HepG2 (cell line): ENCODE data around the gene CACNA1G. TPM values are rescaled to one million over a fixed set of nuclear protein-coding genes. Genes with fewer than 3 reads are reported as not detected.
A peak's percentile ranks its signal among the peaks of the same experiment; 100 is the strongest.

Experiments
- BHLHE40 ChIP-seq: IDR thresholded peaks from 2 replicates; pipeline ENCODE4 v1.6.1; 2011; ENCODE audit warnings: low read length, improper control_type of control experiment
- FOXA3 ChIP-seq: IDR thresholded peaks from 2 replicates; pipeline ENCODE4 v1.6.1; 2016; ENCODE audit warnings: missing genetic modification reagents, missing compliant biosample characterization
- FOXC1 ChIP-seq: sonication (generic); formaldehyde crosslinking; IDR thresholded peaks from 2 replicates; pipeline ENCODE4 v1.8.0; 2022; ENCODE audit warnings: mild to moderate bottlenecking, missing genetic modification reagents, borderline replicate concordance
- HMG20A ChIP-seq: IDR thresholded peaks from 2 replicates; pipeline ENCODE4 v1.6.1; 2016; ENCODE audit warnings: borderline replicate concordance
- IRF9 ChIP-seq: sonication (generic); formaldehyde crosslinking; IDR thresholded peaks from 2 replicates; pipeline ENCODE4 v1.8.0; 2022; ENCODE audit warnings: missing genetic modification reagents, mild to moderate bottlenecking, borderline replicate concordance
- ISL2 ChIP-seq: sonication (generic); formaldehyde crosslinking; IDR thresholded peaks from 2 replicates; pipeline ENCODE4 v1.5.0; 2020; ENCODE audit warnings: missing genetic modification reagents
- KAT8 ChIP-seq: IDR thresholded peaks from 2 replicates; pipeline ENCODE4 v1.6.1; 2016; ENCODE audit warnings: missing genetic modification reagents, missing compliant biosample characterization
- KLF16 ChIP-seq, 2 experiments: sonication (generic) in 1 of 2; formaldehyde crosslinking in 1 of 2; IDR thresholded peaks; 2 replicates each; pipeline versions ENCODE4 v1.6.1 to v1.8.0; 2016 to 2023; ENCODE audit warnings: missing genetic modification reagents in 2 of 2, missing compliant biosample characterization in 1 of 2
- NFE2L1 ChIP-seq: sonication (generic); formaldehyde crosslinking; IDR thresholded peaks from 2 replicates; pipeline ENCODE4 v1.4.0; 2020; ENCODE audit warnings: missing genetic modification reagents, mild to moderate bottlenecking, borderline replicate concordance
- RARG ChIP-seq: sonication (generic); formaldehyde crosslinking; IDR thresholded peaks from 2 replicates; pipeline ENCODE4 v1.4.0; 2020; ENCODE audit warnings: low read depth, mild to moderate bottlenecking, missing genetic modification reagents
- SALL1 ChIP-seq: sonication (generic); formaldehyde crosslinking; IDR thresholded peaks from 2 replicates; pipeline ENCODE4 v1.8.0; 2022; ENCODE audit warnings: mild to moderate bottlenecking, missing genetic modification reagents
- SKIL ChIP-seq: sonication (generic); formaldehyde crosslinking; IDR thresholded peaks from 2 replicates; pipeline ENCODE4 v1.8.0; 2022; ENCODE audit warnings: missing genetic modification reagents, mild to moderate bottlenecking, moderate library complexity, borderline replicate concordance
- SP4 ChIP-seq: sonication (generic); formaldehyde crosslinking; IDR thresholded peaks from 2 replicates; pipeline ENCODE4 v1.8.1; 2023; ENCODE audit warnings: mild to moderate bottlenecking, missing genetic modification reagents
- SUZ12 ChIP-seq: fragments of 150-350 bp; IDR thresholded peaks from 2 replicates; pipeline ENCODE4 v1.6.1; 2014; ENCODE audit warnings: low read depth, low read length
- ZNF17 ChIP-seq: sonication (generic); formaldehyde crosslinking; IDR thresholded peaks from 2 replicates; pipeline ENCODE4 v1.5.0; 2020; ENCODE audit warnings: mild to moderate bottlenecking, missing genetic modification reagents
- ZNF574 ChIP-seq: sonication (generic); formaldehyde crosslinking; IDR thresholded peaks from 2 replicates; pipeline ENCODE4 v1.4.0; 2020; ENCODE audit warnings: missing genetic modification reagents
- ZNF639 ChIP-seq: conservative IDR thresholded peaks from 2 replicates; pipeline ENCODE4 v1.6.1; 2018; ENCODE audit warnings: missing genetic modification reagents
- ZNF687 ChIP-seq: sonication (generic); formaldehyde crosslinking; IDR thresholded peaks from 2 replicates; pipeline ENCODE4 v1.5.1; 2020; ENCODE audit warnings: mild to moderate bottlenecking, missing genetic modification reagents, moderate library complexity
- polyA plus RNA-seq, 8 experiments: library from polyadenylated mRNA; depleted of rRNA in 3 of 8; stranded (reverse) in 7 of 8; unstranded in 1 of 8; fragments of >200 nt; fragmentation: Illumina TruSeq in 4 of 8; extraction: Trizol in 4 of 8; gene quantifications; 2 replicates each; pipeline versions ENCODE4 v1.2.1 to v1.2.3, GENCODE V29; 2011 to 2016; ENCODE audit warnings: low read depth in 4 of 8, missing spikeins in 1 of 8, mixed read lengths in 1 of 8; ENCODE audit not compliant: insufficient read depth in 1 of 8
- total RNA-seq, 5 experiments: library from RNA; depleted of rRNA; stranded (reverse); fragments of >200 nt; fragmentation: Illumina TruSeq; extraction: Trizol; gene quantifications; 2 replicates each; pipeline ENCODE4 v1.2.3, GENCODE V29; 2016; ENCODE audit warnings: low read depth in 1 of 5

Gene CACNA1G
- total and polyA plus RNA-seq, 2 of the 13 experiments (the other 11 are each of a cell fraction or from before 2014, with no cell fraction given): 0.02 TPM; not detected in 1

- TF ChIP-seq SP4 (CRISPR knock-in tag) (peak; percentile 53; the same call in 1 of the 2 replicates), NFE2L1 (CRISPR knock-in tag) (peak; percentile 59; the same call in 1 of the 2 replicates), ZNF17 (CRISPR knock-in tag) (no peak), FOXC1 (CRISPR knock-in tag) (peak; percentile 70; the same call in 1 of the 2 replicates), FOXA3 (peak; percentile 19; the same call in 1 of the 2 replicates), SALL1 (CRISPR knock-in tag) (peak; percentile 49), SKIL (CRISPR knock-in tag) (no peak), ZNF639 (CRISPR knock-in tag) (0 out of 2 replicates have a peak, but pooled peaks have one; percentile 26), BHLHE40 (peak; percentile 54; the same call in 1 of the 2 replicates), ZNF574 (CRISPR knock-in tag) (peak; percentile 97), RARG (no peak), SUZ12 (0 out of 2 replicates have a peak, but pooled peaks have one; percentile 12), ZNF687 (CRISPR knock-in tag) (peak; percentile 90), KAT8 (peak; percentile 67; the same call in 1 of the 2 replicates), HMG20A (CRISPR knock-in tag) (0 out of 2 replicates have a peak, but pooled peaks have one; percentile 11), KLF16 (CRISPR knock-in tag; IDR thresholded peaks at IDR 0.05) (peak in 1 of 2 experiments; percentile 84; a peak in 2 of 4 replicates), ISL2 (CRISPR knock-in tag) (peak; percentile 72), IRF9 (0 out of 2 replicates have a peak, but pooled peaks have one; percentile 33)
Observed at GRCh38 chr17:50626037-50626574, 65.6 kb downstream of the CACNA1G start (continued).
